ENCODE results near the gene TBC1D22A. TPM values are rescaled to one million over a fixed set of nuclear protein-coding genes. Genes with fewer than 3 reads are reported as not detected.

The TBC1D22A gene
- polyA plus RNA-seq, 3 donors, result 15.4 to 16.5 (median 15.9) TPM

DNA sequence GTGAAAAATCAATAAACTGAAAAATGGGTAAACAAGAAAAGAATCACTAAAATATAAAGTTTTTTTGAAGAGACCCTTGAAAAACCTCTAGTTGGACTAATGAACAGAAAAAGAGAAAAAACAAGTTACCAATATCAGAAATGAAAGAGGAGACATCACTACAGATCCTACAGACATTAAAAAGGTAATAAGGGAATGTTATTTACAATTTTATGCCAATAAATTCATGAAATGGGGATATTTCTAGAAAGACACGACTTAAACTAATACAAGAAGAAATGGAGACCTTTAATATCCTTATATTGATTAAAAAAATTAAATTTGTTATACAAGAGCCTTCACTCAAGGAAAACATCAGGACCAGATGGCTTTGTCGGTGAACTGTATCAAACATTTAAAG, 109.4 kb downstream of the TBC1D22A start:
- no peak for DNase-seq (ENCODE audit: low read depth in 3 of 3, low spot score in 2 of 3)

DNA sequence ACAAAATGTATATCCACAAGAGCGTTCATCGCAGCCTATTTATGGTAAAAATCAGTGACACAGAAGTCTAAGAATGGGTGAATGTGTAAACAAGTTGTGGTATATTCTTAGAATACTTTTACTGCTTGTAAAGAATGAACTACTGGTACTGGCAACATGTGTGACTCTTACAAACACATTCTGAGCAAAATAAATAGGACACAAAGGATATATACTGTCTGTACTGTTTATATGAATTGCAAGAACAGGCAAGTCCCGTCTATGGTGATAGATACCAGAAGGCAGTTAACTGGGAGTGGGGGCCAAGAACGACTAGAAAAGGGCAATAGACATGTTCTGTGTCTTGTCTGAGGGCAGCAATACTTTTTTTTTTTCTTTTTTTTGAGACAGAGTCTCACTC, 112.6 kb downstream of the TBC1D22A start:
- no peak for DNase-seq (ENCODE audit: low read depth in 3 of 3, low spot score in 2 of 3)

DNA sequence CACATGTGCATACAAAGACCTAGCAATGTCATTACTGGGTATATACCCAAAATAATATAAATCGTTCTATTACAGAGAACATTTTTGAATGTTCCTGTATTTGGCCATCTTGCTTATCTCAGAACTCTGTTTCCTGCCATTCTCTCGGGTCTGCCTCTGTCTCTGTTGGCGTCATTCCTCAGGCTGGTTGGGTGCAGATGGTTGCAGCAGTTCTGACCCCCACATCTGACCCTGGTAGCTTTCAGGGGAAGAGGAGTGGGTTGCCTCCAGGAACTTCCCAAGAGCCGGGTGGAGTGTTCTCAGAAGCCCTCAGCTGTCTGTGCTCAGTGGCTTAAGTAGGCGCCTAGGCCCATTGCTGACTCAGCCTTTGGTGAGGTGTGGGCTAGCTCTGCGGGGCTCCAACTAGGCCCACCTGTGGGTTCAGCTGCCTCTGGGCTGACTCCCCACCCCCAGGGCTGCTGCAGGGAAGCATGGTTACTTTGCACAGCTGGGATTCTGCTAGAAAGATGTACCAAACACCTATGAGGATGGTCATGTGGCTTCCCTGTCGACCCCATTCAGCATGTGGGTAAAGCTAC, 114.0 kb downstream of the TBC1D22A start:
- no peak for DNase-seq (ENCODE audit: low read depth in 3 of 3, low spot score in 2 of 3)

DNA sequence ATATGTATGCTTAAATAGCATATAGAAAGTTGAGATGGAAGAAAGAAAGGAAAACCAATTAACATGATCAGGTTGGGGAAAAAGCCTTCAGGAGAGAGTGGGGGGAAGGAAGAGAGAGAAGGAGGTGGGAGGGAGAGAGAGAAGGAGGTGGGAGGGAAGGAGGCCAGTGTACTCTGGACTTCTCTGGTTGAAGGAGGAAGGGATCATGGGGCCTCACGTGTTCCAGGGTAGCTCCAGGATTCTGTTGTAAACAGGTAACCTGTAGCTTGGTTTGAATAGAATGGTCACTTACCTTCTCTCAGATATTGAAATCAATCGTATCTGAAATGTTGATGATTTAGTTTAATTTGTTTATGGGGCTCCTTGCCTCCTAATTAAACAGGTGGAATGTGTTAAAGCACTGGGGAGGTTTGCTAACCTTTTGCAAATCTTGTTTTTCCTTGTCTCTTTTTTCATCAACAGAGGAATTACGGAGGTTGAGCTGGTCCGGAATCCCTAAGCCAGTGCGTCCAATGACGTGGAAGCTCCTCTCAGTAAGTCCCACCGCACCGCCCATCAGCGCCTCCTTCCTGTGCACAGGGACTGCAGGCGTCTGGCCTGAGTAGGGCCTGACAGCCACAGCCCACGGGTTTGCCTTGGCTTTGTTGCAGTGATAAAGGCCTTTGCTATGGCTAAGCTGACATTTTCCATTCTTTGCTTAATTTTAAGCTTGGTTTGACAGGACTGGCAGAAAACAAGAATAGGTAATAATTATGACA, 115.9 kb downstream of the TBC1D22A start:
- no peak for DNase-seq (ENCODE audit: low read depth in 3 of 3, low spot score in 2 of 3)

DNA sequence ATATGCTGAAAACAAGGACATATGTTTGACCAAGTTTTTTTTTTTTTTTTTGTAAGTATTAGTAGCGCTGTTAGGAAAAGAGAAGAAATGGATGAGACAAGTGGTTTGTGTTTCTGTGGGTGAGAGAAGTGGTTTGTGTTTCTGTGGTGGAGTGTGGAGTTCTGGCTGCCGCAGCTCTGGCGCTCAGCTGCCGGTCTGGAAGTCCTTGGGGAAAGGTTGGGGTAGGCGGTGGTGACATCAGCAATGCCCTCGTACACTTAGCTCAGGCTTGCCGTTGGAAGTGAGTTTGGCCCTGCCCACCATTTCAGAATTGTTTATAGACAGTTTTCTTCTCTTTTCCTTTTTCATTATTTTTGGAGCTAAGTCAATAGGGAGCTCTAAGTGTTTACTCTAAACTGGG, 116.6 kb downstream of the TBC1D22A start:
- no peak for DNase-seq (ENCODE audit: low read depth in 3 of 3, low spot score in 2 of 3)

DNA sequence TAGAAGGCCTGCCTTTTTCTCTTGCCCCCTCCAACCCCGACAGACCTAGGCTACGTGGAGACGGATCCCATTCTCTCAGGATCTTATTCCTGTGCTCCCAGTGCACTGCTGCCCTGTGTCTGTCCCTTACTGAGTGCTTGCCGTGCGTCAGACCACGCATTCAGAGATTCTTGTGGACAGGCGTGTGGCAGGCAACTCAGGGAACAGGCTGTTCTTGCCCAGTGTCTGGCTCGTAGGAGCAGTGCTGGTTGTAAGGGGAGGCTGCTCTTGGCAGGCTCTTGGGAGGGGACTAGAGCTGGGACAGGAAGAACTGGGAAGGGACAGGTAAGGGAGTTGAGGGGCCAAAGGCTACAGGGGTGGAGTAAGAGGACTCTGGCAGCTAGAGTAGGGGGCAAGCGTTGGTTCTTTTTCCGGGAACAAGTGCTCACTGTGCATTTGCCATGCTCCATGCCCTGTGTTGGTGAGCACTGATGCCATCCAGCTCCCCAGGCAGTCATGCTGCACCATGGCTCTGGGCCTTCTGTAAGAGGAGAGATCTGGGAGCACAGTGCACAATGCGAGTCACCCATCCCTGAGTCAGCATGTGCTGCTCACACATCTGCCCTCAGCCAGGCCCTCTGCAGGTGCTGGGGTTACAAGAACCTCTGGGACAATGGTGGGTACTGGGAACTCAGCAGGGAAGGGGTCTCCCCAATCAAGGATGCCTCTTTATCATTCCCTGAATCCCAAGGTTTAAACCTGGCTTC, 119.1 kb downstream of the TBC1D22A start:
- DNase-seq (ENCODE audit: low read depth in 3 of 3, low spot score in 2 of 3), result no peak

DNA sequence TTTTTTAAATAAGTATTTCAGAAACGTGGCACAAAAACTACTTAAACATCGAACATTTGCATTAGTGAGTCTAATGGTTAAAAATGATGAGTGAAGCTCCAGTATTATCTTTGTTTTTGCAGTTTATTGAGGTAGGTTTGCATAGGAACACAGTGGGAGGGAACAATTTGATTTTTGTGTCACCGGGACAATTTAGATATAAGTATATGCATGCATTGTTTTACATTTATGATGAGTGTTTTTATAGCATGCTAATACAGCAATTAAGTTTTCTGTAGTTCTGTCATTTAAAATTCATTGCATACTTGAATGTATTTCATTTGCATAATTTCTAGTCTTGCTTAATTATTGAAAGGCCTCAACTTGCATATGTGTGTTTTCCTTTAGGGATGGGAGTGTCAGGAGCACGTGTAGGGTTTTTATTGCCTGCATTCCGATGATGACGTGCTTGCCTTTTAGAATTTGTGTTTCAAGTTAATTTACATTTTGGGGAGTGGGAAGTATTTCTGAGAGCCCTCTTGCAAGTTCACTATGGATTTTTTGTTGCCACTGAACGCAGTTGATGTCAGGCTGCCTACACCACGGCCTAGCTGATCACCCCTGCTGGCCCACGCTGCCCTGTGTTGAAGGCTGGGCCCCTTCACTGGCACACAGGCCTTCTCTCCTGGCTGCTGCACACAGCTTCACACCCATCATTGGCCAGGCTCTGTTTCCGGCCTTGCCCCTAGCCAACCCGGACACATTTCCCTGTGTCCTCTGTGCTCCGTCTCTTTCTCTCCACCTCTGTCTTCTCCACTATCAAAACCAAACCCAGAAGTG, 120.9 kb downstream of the TBC1D22A start:
- no peak for DNase-seq (ENCODE audit: low read depth in 3 of 3, low spot score in 2 of 3)

DNA sequence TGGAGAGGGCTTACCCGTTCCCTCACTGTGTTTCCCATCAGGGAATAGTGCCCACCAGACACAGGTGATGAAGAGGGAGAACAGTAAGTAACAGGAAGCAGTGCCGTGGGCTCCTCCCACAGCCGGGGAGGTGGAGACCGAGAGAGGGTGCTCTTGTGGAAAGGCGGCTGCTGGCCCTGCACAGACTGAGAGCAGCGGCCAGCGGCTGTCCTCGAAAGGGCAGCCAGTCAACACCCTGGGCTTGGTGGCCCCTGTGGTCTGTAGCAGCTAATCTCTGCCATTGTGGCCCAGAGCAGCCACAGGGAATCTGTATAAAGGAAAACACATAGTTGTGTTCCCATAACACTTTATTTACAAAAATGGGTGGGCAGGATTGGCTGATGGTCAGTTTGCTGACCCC, 121.9 kb downstream of the TBC1D22A start:
- no peak for DNase-seq (ENCODE audit: low read depth in 3 of 3, low spot score in 2 of 3)

DNA sequence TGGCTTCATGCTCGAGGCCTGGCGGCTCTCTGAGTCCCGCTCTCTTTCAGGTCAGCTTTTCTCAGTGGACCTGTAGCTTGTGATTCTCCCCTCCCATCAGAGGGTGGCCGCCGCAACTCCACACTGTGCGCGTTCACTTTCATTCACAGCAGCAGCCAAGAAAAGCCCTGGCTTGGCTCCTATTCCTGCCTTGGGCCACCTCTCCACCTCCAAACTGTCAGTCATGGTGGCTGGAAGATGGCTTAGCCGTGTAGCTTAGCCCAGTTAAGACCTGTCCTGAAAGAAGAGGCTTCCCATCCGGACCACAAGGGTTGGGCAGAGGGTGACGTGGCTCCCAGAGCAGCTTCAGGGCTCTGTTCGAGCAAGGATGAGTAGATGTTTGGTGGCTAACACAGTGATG, 125.5 kb downstream of the TBC1D22A start:
- DNase-seq (ENCODE audit: low read depth in 3 of 3, low spot score in 2 of 3), result no peak

DNA sequence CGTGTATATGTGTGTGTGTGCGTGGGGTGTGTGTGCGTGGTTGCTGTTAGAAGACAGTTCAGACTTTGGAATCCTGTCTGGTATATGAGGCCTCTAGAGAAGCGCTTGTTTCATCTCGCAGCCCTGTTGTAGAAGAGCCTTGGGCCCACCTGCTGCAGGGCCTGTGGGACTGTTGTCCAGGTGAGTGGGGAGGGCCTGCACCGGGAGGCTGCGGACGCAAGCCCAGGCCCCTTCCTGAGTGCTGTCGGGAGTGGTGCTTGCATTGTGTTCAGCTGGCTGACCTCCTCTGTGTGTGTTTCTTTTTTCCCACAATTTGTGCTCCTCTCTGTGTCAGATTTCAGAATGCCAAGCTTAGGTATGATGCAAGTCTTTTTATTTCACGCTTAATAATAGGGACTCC, 128.4 kb downstream of the TBC1D22A start:
- no peak for DNase-seq (ENCODE audit: low read depth in 3 of 3, low spot score in 2 of 3)

DNA sequence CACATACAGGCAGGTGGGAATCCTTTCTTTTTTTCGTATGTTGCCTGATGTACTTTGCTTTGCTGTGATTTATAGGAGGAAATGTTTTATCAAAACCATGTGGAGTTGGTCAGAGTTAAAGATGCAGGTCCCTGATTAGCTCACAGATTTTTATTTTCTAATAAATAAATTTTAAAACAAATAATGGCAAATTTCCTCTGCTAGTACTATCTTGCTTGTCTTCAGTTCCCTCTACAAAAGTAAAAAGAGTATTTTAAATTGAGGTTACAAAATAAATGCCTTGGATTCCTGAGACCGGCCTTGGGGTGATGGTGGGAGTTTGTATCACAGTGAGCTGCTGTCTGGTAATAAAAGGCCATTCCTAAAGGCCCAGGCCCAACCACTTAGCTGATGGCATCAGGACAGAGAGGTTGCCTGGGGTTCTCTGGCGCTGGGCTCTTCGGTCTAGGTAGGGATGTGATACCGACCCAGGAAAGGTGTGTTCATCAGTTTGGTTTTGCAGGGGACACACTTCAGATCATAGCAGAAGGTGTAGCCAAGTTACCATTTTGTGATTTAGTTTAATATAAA, 129.0 kb downstream of the TBC1D22A start:
- no peak for DNase-seq (ENCODE audit: low read depth in 3 of 3, low spot score in 2 of 3)

DNA sequence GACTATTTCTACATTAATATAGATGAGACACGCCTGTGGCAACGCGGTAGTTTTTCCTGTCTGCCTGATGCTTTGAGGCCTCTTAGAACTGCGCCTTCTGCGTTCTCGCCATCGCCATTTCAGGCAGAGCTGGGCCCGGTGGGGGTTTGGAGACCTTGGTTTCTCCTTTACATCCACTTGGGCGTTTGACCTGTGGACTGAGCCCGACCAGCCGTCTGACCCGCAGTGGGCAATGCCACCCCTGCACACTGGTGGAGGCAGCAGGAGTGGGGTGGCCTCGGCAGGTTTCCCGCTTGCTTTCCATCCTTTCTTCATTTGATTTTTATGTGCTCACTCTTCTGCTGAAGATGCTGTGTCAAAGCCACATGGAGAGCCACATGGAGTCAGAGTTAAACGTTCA, 130.4 kb downstream of the TBC1D22A start:
- DNase-seq (ENCODE audit: low read depth in 3 of 3, low spot score in 2 of 3), result no peak

DNA sequence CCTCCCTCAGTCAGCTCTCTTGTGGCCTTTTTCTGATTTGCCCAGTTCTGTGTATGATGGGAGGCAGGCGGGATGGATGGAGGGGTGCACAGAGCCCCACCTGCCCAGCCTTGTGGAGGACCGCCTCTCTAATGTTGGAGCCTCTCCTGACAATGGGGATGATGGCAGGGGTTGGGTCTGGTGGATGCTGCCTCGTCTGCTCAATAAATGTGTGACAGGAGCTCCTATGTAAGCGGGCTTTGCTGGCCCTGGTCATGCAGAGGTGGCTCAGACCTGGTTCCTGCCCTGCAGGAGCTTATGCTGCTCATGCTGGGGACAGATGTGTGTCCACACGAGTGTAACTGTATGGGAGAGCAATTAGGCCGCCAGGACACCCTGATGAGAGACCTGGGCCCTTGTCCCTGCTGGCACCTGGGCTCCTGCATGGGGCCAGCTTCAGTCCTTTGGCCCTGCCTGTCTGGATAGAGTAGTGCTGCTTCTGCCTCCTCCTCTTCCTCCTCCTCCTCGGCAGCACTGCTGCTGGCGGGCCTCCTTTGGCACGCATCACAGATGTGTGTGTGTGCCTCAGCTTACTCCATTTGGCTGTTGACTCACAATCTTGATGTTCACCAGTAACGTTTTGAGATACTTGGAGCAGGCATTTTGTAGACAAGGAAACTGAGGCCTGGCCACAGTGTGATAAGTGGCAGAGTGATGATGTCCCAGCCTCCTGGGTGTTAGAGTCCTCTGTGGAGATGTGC, 131.0 kb downstream of the TBC1D22A start:
- DNase-seq (ENCODE audit: low read depth in 3 of 3, low spot score in 2 of 3), result no peak

DNA sequence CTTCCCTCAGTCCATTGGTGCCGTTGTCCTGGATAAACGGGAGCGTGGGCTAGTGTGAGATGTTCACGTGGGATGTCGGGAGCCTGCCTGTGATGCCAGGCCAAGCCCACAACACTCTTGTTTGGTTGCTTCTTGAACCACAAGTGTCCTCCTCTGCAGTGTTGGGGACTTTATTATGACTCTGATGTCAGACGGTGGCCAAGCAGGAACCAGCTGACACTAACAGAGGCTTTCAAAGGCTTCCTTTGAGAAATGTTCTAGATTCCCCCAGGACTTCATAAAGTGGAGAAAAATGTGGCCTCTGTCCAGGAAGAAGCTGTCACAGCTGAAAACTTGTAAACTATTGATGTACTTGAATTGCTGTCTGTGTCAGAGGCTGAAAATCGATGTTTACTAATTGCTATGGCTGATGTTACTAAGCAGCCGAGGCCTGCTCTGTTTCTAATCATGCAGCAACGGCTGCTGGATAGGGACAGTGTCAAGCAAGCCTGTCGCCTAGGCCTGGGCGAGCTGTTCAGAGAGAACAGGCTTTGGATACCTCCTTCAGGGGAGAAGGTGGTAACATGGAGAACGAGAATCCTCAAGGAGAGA, 131.7 kb downstream of the TBC1D22A start:
- peak in 1 of 3 donors; percentile 43 for DNase-seq (ENCODE audit: low read depth in 3 of 3, low spot score in 2 of 3)

DNA sequence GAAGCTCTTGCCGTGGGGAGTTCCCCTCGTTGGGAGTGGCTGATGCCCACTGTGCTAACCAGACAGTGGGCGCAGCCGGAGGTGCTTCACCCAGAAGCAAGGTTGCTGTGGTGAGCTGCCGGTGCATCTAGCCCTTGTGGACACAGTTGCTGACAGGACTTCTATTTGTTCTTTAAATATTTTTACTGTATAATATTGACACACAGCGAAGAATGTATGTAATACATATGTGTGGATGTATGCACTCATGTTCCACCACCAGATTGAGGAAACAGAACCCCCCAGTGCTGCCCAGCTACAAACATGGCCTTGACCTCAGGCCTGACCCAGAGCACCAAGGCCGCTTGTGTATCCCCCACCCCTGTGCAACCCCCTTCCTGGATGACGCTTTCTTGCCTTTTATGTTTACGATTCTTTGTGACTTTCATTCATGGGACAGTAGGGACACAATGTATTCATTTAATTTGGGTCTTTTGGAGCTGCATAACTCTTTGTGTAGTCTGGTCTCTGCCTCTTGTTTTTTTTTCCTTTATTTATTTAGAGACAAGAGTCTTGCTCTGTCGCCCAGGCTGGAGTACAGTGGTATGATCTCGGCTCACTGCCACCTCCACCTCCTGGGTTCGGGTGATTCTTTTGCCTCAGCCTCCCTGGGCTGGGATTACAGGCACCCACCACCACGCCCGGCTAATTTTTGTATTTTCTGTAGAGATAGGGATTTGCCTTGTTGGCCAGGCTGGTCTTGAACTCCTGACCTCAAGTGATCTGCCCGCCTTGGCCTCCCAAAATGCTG, 132.6 kb downstream of the TBC1D22A start:
- DNase-seq (ENCODE audit: low read depth in 3 of 3, low spot score in 2 of 3), result no peak

DNA sequence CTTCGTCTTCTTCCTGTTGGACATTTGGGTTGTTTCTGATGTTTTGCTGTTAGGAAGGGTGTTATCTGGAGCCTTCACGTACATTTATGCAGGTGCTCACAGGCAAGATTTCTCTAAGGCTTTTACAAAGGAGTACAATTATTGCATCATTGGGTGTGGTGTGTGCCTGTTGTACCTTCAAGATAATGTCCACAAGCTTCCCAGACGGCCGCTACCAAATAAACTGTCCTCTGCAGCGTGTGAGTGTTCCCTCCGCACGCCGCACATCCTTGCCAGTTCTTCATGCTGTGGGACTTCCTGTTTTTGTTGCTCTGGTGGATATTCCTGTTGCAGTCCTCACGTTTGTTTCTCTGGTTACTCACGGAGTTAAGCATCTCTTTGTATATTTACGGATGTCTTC, 133.3 kb downstream of the TBC1D22A start:
- DNase-seq (ENCODE audit: low read depth in 3 of 3, low spot score in 2 of 3), result no peak

DNA sequence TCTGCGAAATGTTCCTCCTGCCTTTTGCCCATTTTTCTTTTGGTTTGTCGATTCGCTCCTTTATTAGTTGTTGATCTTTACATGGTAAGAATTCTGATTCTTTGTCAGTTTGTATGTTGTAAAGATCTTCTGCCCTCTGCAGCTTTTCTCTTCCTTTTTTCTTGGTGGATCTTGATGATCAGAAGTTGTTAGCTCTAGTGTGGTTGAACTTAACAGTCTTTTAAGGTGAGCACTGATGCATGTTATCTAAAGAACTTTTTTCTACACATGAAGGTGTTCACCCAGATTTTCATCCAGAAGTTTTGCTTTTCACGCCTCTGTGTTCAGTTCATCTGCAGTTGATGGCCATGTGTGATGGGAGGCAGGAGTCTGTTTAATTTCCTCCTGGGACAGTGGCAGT, 133.7 kb downstream of the TBC1D22A start:
- DNase-seq (ENCODE audit: low read depth in 3 of 3, low spot score in 2 of 3), result no peak

DNA sequence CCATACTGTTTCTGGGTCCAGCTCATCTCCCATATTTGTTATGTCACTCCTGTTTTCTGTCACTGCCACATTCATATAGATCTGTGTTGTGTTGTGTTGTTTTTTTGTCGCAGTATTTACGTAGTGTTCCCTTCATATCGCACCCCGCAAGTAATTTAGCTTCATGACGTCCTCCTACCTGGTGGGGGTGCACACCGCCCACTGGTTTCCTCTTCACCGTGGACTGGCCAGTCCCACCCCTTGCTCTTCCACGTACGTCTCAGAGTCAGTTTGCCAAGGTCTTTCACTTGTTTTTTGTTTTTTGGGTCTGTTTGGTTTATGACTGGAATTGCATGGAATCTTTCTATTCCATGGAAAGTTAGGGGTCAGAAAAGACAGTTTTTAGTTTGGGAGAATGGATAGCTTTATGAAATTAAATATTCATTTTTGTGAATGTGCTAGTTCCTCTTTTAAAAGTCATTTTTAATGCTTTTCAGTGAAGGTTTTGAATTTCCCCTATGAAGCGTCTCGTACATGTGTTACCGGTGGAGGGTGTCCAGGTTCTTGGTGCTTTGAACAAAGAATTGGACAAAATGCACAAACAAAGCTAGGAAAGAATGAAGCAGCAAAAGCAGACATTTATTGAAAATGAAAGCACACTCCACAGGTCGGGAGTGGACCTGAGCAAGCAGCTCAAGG, 134.3 kb downstream of the TBC1D22A start:
- DNase-seq (ENCODE audit: low read depth in 3 of 3, low spot score in 2 of 3), result no peak

All from right renal cortex interstitium (tissue), 3 donors.